ENCODE results near the gene PLEKHG5.
"Not testable (repeated sequence)": the region's sequence is repeated elsewhere in the genome, so short reads cannot be mapped to it uniquely, and the experiment has no call there.

PLEKHG5 gene

DNA sequence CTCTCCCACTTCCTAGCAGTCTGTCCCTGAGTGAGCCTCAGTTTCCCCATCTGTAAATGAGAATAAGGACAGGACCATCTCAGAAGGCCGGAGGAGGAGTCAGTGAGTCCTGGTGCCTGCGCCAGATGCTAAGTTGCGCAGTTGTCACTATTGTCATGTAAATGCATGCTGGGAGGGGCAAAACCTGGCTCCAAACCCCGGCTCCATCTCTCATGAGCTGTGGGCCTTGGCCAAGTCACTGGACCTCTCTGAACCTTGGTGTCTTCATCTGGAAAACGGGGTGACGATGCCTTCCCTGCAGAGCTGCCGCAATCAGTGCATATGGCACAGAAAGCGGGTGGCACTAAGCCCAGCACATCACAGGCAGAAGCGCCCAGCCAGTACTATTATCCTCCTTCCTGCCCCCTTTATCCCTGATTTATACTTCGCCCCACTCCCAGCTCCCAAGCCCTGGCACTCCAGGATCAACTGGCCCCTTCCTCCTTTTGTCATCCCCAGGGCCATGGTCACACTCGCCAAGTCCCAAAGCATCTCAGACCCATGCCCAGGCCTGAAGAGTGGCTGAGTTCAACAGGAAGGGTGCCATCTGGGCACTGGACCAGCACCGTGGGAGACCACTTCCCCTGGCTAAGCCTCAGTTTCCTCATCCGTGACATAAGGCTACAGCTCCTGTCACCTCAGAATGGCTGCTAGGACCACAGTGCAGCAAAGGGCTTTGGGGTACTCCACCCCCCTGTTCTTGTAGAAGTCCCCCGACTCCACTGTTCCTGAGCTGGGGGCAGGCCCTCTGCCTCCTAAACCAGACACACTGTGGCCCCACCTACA, 4.3 kb upstream of the PLEKHG5 start:
- no peak for DNase-seq

GRCh38 chr1:6495041-6495441, 3.6 kb upstream of the PLEKHG5 start:
- no peak for DNase-seq

GRCh38 chr1:6494627-6495026, 3.2 kb upstream of the PLEKHG5 start:
- no peak for DNase-seq

DNA sequence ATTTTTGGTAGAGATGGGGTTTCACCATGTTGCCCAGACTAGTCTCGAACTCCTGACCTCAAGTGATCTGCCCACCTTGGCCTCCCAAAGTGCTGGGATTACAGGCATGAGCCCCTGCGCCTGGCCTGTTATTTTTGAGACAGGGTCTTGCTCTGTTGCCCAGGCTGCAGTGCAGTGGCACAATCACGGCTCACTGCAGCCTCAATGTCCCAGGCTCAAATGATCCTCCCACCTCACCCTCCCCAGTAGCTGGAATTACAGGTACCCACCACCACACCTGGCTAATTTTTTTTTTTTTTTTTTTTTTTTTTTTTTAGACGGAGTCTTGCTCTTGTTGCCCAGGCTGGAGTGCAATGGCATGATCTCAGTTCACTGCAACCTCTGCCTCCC, 2.4 kb upstream of the PLEKHG5 start:
- DNase-seq: not testable (repeated sequence)

DNA sequence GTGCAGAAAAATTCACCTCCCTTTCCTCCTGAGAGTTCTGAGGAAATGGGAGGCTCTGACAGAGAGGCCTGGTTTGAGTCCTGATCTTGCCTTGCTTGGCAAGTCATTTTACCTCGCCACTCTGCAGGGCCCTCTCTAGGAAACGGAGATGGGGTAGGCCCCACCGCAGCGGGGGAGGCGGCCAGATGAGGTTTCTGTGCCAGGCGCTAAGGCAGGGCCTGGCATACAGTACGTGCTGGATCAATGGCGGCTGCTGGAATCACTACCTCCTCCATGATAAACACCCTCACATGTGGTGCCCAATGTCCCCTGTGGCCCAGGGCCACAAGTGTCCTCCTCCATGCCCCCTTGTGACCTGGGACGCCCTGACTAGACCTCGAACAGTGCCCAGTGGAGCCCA, 499 bp upstream of the PLEKHG5 start:
- DNase-seq: no peak

- DNase-seq: no peak
Measured at GRCh38 chr1:6491081-6491449, 402 bp downstream of the PLEKHG5 start.

DNA sequence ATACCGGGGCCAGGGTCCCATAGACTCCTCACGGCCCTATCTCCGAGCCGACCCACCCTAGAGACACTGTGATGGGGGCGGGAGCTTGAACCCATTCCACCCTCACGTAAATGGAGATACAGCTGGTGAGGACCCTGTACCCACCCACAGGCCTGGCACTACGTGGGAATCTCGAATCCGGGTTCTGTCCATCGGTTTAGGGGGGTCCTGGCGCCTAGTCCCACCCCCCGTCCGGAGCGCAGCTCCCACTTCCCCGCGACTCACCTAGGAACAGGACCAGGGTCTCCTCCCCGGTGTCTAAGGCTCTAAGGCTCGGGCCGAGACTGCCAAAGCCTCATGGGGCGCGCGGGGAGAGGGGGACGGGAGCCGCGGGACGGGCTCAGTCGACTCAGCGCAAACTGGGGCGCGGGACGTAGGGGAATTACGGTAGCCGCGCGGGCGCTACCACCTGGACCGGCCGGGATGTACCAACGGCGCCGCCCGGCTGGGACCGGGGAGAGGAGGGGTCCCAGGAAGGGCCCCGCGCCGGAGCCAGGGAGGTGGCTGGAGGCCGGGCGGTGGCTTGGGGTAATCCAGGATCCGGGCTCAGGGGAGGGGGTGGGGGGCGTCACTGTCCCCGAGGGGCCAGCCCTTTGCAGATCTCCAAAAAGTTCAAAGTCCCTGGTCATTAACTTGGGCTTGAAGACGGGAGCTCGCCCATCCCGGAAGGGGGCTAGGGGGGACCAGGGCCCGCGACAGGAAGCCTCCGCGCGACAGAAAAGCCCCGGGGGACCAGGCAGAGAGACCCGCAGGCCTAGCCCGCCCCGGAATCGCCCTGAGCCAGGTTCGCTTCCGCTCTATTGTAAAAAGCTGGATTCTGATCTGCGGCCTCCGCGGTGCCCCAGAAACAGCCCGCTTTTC, 1.0 kb downstream of the PLEKHG5 start:
- DNase-seq: peak; percentile 59

- DNase-seq: peak; percentile 55
Measured at GRCh38 chr1:6489799-6490180, 1.7 kb downstream of the PLEKHG5 start.

GRCh38 chr1:6489383-6489765, 2.1 kb downstream of the PLEKHG5 start:
- no peak for DNase-seq

DNA sequence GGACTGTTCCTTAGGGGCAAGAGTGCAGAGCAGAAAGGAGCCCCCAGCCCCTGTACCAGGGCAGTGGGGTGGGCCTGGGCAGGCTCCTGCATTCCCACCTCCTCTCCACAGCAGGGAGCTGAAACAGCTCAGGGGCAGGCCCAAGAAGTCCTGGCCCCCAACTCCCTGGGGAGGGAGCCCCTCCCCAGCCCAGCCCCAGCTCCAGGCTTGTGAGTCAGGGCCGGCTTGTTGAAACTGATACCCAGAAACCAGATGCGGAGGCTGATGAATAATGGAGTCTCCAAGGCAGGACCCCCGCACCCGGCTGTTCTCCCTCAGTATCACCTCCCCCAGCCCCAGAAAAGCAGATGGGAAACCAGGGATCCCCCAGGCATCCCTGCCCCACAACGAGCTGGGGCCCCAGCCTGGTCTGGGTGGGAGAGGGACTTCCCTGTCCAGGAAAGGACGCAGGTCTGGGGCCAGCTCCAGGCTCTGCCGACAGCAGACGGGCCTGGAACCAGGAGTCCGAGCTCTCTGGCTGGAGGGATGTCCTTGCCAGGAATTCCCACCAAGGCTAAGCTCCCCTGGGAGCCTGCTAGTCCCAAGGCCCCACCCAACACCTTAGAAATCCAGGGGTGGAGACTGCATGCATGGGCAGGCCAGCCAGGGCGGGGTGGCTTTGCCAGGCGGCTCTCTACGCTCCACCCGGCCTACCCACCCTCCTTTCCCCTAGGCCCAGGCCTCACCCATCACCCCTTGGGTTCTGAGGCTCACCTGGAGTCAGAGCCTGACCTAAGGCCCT, 2.7 kb downstream of the PLEKHG5 start:
- no peak for DNase-seq

GRCh38 chr1:6487804-6488484, 3.5 kb downstream of the PLEKHG5 start:
- no peak for DNase-seq

DNA sequence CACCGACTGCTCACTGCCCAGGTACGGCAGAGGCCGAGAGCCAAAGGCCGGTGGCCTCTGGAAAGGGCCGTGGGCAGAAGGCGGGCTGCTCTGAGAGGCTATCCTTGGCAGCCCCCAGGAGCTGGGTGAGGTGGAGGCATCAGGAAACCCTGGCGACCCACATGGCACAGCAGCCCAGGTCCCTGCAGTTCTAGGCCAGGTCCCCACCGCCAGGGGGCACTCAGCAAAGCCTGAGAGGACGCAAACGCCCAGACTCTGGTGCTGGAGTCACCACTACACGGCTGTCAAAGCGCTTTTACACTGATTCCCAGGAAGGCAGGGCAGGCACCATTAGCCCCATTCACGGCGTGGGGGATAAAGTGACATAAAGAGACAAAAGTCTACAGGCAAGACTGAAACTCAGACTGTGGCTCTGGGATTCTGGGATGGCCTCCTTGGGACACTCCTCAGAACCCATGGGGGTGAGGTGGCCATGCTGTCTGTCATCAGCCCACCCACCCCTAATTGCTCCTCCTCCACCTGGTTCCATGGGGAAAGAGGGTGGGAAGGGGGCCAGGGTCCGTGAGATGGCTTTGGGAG, 4.9 kb downstream of the PLEKHG5 start:
- DNase-seq: peak; percentile 81

DNA sequence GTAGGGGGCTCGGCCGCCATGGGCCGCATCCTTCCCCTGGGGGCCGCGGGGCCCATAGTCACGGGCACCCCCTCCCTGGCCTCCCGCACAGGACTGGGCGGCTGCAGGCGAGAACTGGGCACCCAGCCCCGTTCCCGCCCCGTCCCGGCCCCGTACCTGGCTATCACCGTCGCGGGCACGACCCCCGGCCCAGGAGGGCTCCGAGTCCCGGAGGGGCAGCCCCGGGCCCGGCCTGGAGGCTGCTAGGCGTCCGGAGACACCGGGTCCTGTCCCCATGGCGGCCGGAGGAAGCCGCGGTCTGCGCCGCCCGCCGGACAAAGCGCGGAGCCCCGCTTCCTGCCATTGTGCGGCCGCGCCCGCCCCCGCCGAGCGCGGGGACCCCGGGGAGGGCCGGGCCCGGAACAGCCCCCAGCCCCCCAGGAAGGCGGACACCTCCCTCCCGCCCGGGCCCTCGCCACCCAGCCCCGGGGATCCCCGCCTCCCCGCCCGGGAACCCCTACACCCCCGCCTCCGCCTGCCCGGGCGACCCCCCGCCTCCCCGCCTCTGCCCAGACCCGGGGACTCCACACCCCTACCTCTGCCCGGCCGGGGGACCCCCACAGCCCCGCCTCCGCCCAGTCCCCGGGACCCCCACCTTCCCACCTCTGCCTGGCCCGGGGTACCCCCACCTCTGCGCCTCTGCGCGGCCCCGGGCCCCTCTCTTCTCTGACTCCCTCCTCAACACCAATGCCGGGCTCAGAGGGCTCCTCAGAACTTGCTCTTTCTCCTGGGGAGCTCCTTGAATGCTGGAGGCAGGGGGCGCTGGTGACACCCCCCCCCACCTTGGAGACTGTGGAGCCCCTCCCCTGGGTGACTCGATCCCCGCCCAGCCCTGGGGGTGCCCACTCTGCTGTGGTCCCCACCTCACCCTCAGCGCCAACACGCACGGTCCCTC, 6.0 kb downstream of the PLEKHG5 start:
- DNase-seq: no peak

DNA sequence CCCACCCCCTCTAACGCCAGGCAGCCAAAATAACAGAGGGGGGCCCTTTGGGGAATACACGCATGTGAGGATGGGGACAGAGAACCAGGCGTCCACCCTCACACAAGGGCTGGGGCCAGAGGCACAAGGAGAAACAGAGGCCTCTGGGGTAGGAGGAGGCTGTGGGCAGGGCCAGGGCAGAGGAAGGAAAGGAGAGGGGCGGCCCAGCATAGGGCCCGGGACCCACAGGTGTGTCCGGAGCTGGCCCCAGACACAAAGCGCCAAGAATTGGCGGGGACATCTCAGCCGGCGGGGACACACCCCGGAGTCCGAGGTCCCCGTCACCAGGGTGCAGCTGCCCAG, 6.7 kb downstream of the PLEKHG5 start:
- peak; percentile 11 for DNase-seq

- DNase-seq: no peak
Measured at GRCh38 chr1:6483761-6484117, 7.7 kb downstream of the PLEKHG5 start.

DNA sequence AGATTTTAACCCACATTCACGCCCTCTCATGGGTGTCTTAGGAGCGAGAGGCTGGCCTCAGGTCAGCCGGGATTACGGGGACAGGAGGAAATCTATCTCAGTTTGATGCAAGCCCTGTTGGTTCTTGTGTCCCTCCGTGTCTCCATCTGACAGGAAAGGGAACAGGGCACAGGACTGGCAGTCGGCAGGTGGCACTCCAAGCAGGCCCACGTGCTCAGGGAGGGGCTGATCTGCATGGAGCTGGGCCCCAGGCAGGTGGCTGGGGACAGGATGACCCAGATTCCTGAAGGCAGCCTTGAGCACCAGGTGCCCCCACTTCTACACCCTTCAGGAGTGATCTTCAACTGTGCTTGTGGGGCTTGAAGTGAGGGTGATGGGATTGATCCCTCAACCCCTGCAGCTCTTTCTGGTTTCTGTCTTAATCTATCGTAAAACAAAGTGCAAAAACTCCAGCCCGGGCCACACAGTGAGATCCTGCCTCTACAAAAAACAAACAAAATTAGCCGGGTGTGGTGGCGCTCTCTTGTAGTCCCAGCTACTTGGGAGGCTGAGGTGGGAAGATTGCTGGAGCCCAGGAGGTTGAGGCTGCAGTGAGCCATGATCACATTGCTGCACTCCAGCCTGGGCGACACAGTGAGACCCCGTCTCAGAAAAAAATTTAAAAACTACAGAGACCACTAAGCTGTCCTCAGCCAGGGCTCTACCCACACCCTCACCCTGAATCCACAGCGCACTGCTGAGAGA, 8.3 kb downstream of the PLEKHG5 start:
- peak; percentile 19 for DNase-seq

DNA sequence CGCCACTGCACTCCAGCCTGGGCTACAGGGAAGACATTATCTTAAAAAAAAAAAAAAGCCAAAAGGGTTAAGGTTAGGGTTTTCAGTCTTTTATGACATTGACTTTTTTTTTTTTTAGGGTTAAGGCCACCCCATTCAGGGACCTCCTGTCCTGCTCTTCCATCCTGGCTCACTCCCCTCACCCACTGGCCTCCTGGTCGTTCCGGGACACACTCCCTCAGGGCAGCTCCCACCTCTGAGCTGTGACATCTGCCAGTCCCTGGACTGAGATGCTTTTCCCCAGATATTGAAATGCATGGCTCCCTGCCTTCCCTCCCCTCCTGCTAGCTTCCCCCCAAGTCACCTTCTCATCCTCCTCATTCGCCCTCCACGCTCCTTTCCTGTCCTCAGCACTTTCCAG, 9.6 kb downstream of the PLEKHG5 start:
- no peak for DNase-seq

DNA sequence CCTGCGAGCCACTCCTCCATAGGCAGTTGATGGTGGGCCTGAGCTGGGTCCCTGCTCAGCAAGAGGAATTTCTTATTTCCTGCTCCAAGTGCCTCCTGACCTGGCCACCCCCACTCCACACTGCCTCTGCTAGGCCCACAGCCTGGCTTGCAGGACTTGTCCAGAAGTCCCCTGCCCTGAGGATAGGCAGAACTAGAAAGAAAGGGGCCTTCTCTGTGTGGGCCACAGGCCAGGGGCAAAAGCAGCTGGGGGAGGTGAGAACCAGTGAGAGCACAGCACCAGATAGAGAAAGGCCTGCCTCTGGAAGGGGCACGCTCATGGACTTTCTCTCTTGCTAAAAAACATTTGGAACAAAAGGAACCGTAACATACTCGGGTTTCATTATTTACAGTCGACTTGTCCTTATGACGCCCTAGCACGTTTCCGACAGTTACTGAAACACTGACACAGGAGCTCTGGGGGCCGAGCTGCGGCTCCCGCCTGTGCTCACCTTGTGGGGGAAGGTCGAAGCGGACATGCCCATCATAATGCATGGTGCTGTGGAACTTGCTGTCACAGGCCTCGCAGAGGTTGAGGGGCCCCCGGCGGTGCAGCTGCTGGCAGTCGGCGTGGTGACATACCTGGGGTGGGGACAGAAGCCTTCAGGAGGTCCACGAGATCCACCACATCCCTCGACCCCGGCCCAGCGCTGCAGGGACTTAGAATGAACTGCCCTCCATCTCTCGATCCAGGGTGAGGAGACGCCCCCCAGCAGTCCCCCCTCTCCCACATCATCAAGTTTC, 14.2 kb downstream of the PLEKHG5 start:
- DNase-seq: no peak

DNA sequence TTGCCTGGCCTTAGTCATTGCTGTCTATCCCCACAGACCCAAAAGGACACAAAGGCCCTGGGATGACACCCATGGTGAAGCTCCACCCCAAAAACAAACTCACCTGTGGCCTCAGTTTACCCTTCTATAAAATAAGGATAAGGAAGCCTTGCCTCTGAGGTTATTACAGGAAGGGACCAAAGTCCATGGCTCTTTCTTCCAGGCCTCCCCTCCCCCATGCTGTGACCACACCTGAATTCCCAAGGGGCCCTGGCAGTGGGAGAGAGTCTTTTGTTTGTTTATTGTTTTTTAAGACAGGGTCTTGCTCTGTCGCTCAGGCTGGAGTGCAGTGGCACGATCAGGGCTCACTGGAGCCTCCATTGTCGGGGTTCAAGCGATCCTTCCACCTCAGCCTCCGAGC, 15.0 kb downstream of the PLEKHG5 start:
- DNase-seq: no peak

Data from NCI-H146 (cell line).